Embryonic facial prominence (tissue), 1 donor: ENCODE measurements around the gene PTCH1.

Experiments
- DNase-seq: peaks from one replicate; pipeline ENCODE4 v3.0.0-alpha.2; 2016; ENCODE audit errors: extremely low spot score

Gene PTCH1

GRCh38 chr9:95406121-95406520, 110.7 kb downstream of the PTCH1 start:
- no peak for DNase-seq

DNA sequence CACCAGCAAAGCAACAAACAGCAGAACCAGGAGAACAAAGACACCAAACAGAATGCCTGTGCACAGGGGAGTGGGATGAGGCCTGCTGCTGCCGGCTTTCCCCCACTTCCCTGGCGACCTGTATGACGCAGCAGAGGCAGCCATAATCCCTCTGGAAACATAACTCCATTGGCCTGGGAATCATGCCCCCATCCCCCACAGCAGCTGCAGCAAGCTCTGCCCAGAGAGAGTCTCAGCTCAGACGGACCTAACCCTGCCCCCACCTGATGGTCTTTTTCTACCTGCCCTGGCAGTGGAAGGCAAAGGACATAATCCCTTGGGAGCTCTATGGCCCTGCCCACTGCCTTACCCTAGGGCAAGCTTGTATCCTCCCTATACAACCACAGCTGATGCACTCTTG, 117.5 kb downstream of the PTCH1 start:
- DNase-seq = no peak
